Measurements from ENCODE around the gene ACTA2.

Gene ACTA2

GRCh38 chr10:88952647-88953111, at the start of gene ACTA2:
TSS of gene ACTA2 (minus strand) at chr10:88952773. CDS start at chr10:88948930, 3,843 bp downstream.
- Mint-ChIP-seq H3K36me3 (ENCODE audit: low read depth) (no peaks in the 10 kb centered on the region), H3K4me3 (peak within 1 kb of the TSS; percentile 55), H3K27me3 (ENCODE audit: low read depth, poor library complexity) (peaks cover 2% of the 10 kb centered on the region), H3K27ac (peak within 1 kb of the TSS; percentile 23), H3K4me1 (peaks cover 48% of the 10 kb centered on the region), H3K9me3 (no peaks in the 10 kb centered on the region)
- TF ChIP-seq CTCF (IDR thresholded peaks at IDR 0.05), result no peak
- DNase-seq, result peak; percentile 5

GRCh38 chr10:89001729-89002072, 49.1 kb upstream of the ACTA2 start:
- DNase-seq, result no peak

GRCh38 chr10:89001024-89001728, 48.6 kb upstream of the ACTA2 start:
- no peak overlapping the region for H3K4me3 Mint-ChIP-seq
- TF ChIP-seq CTCF (IDR thresholded peaks at IDR 0.05), result no peak
- no peak for DNase-seq
- H3K27ac Mint-ChIP-seq, result no peak overlapping the region
- H3K36me3 Mint-ChIP-seq (ENCODE audit: low read depth), result no peaks in the 10 kb centered on the region
- H3K27me3 Mint-ChIP-seq (ENCODE audit: low read depth, poor library complexity), result peaks cover 6% of the 10 kb centered on the region
- H3K4me1 Mint-ChIP-seq, result peaks cover 11% of the 10 kb centered on the region
- no peaks in the 10 kb centered on the region for H3K9me3 Mint-ChIP-seq

More at GRCh38 chr10:89001729-89002072, 49.1 kb upstream of the ACTA2 start:
- Mint-ChIP-seq H3K4me3 (no peak overlapping the region), H3K4me1 (peaks cover 11% of the 10 kb centered on the region), H3K27ac (no peak overlapping the region), H3K27me3 (ENCODE audit: low read depth, poor library complexity) (peaks cover 6% of the 10 kb centered on the region), H3K9me3 (no peaks in the 10 kb centered on the region), H3K36me3 (ENCODE audit: low read depth) (no peaks in the 10 kb centered on the region)
- no peak for TF ChIP-seq CTCF (IDR thresholded peaks at IDR 0.05)

GRCh38 chr10:88999625-89000024, 47.1 kb upstream of the ACTA2 start:
- no peak overlapping the region for H3K27ac Mint-ChIP-seq
- no peak for DNase-seq
- H3K4me3 Mint-ChIP-seq, result no peak overlapping the region
- H3K36me3 Mint-ChIP-seq (ENCODE audit: low read depth), result no peaks in the 10 kb centered on the region
- H3K4me1 Mint-ChIP-seq, result peaks cover 11% of the 10 kb centered on the region
- no peaks in the 10 kb centered on the region for H3K9me3 Mint-ChIP-seq
- no peak for TF ChIP-seq CTCF (IDR thresholded peaks at IDR 0.05)
- peaks cover 6% of the 10 kb centered on the region for H3K27me3 Mint-ChIP-seq (ENCODE audit: low read depth, poor library complexity)

- Mint-ChIP-seq H3K27ac (no peak overlapping the region), H3K9me3 (no peaks in the 10 kb centered on the region), H3K4me3 (no peak overlapping the region), H3K36me3 (ENCODE audit: low read depth) (no peaks in the 10 kb centered on the region), H3K4me1 (peaks cover 36% of the 10 kb centered on the region), H3K27me3 (ENCODE audit: low read depth, poor library complexity) (peaks cover 6% of the 10 kb centered on the region)
- no peak for TF ChIP-seq CTCF (IDR thresholded peaks at IDR 0.05)
- DNase-seq, result no peak
Observed at GRCh38 chr10:88996927-88997326, 44.4 kb upstream of the ACTA2 start.
